ENCODE data around the gene DZIP1. TPM values are rescaled to one million over a fixed set of nuclear protein-coding genes. Genes with fewer than 3 reads are reported as not detected.
A peak's percentile ranks its signal among the peaks of the same experiment; 100 is the strongest.

Gene DZIP1
- total RNA-seq, 1 experiment from 2014 or later, result 31.0 TPM

DNA sequence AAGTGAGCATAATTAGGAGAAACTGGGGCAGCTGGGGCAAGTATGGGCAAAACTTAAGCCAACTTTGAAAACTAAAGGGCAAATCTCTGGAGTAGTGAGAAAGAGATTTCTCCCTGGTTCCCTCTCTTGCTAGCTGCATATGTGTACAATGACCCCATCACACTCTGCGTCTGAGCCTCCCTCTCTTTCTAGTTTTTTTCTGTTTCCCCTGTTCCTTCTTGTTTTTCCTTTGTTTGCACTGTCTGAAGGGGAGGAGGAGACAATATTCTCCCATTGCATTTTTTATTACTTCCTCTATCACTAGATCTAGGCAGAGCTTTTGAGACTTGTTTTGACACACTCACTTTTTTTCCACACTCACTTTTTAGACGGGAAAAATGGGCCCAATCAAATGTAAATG is 103.2 kb downstream of the DZIP1 start:
- peak overlapping the region; percentile 30; the same call in 1 of the 2 replicates for H3K27ac Mint-ChIP-seq
- ChIA-PET CTCF (interaction anchor here (1.0 to 1.7 kb wide), 2 partner anchors 11 to 137 kb away, joined by 4 to 11 read pairs; partner anchors contain the start of gene CLDN10), POLR2A (no interaction called here)
- no peak for TF ChIP-seq RELA (CRISPR knock-in tag; IDR thresholded peaks at IDR 0.05; ENCODE audit: borderline replicate concordance)
- TF ChIP-seq, protein P1, sequence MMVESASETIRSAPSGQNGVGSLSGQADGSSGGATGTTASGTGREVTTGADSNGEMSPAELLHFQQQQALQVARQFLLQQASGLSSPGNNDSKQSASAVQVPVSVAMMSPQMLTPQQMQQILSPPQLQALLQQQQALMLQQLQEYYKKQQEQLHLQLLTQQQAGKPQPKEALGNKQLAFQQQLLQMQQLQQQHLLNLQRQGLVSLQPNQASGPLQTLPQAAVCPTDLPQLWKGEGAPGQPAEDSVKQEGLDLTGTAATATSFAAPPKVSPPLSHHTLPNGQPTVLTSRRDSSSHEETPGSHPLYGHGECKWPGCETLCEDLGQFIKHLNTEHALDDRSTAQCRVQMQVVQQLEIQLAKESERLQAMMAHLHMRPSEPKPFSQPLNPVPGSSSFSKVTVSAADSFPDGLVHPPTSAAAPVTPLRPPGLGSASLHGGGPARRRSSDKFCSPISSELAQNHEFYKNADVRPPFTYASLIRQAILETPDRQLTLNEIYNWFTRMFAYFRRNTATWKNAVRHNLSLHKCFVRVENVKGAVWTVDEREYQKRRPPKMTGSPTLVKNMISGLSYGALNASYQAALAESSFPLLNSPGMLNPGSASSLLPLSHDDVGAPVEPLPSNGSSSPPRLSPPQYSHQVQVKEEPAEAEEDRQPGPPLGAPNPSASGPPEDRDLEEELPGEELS (CRISPR knock-in tag; IDR thresholded peaks at IDR 0.05), result no peak
- TF ChIP-seq, protein P2, sequence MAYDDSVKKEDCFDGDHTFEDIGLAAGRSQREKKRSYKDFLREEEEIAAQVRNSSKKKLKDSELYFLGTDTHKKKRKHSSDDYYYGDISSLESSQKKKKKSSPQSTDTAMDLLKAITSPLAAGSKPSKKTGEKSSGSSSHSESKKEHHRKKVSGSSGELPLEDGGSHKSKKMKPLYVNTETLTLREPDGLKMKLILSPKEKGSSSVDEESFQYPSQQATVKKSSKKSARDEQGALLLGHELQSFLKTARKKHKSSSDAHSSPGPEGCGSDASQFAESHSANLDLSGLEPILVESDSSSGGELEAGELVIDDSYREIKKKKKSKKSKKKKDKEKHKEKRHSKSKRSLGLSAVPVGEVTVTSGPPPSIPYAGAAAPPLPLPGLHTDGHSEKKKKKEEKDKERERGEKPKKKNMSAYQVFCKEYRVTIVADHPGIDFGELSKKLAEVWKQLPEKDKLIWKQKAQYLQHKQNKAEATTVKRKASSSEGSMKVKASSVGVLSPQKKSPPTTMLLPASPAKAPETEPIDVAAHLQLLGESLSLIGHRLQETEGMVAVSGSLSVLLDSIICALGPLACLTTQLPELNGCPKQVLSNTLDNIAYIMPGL (CRISPR knock-in tag; IDR thresholded peaks at IDR 0.05), result no peak
- no peak for TF ChIP-seq ZMAT4 (CRISPR knock-in tag; IDR thresholded peaks at IDR 0.05)
- TF ChIP-seq IRF2 (CRISPR knock-in tag; IDR thresholded peaks at IDR 0.05; ENCODE audit: borderline replicate concordance, low read depth), result no peak
- TF ChIP-seq, protein P3, sequence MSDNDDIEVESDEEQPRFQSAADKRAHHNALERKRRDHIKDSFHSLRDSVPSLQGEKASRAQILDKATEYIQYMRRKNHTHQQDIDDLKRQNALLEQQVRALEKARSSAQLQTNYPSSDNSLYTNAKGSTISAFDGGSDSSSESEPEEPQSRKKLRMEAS (CRISPR knock-in tag; IDR thresholded peaks at IDR 0.05), result no peak
- TF ChIP-seq TCF7 (CRISPR knock-in tag; IDR thresholded peaks at IDR 0.05; ENCODE audit: low read depth), result no peak
- TF ChIP-seq ZNF396 (CRISPR knock-in tag; IDR thresholded peaks at IDR 0.05; ENCODE audit: borderline replicate concordance), result no peak
- no peak for TF ChIP-seq FOXP1 (CRISPR knock-in tag; IDR thresholded peaks at IDR 0.05; ENCODE audit: borderline replicate concordance)
- no peaks in the 10 kb centered on the region for H3K36me3 Mint-ChIP-seq
- H3K9me3 Mint-ChIP-seq, result no peaks in the 10 kb centered on the region
- ATAC-seq (no peak), DNase-seq (ENCODE audit: low spot score) (no peak)
- H3K27me3 Mint-ChIP-seq (ENCODE audit: low read depth), result no peaks in the 10 kb centered on the region
- peaks cover 20% of the 10 kb centered on the region for H3K4me1 Mint-ChIP-seq
- H3K4me3 Mint-ChIP-seq, result no peak overlapping the region

DNA sequence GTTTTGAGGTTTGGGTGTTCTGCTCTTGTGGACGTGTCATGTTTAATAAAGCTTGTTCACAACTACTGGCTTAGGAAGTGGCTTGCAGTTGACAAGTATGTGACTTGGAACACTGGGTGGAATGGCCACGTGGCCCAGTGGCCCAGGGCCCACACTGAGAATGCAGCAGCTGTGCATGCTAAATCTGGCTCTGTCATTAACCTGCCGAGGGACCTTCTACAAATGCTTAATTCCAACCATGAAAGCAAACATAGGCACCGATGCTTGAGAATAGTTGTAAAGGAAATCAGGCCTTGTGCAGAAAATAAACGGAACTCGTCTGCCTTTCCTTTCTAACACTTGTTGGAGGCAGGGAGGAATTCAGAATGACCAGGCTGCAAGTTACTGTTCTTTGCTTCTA is 103.6 kb downstream of the DZIP1 start:
- ChIA-PET POLR2A (interaction anchor here (0.7 kb wide), 1 partner anchor 90 kb away, joined by 5 read pairs; no protein-coding TSS in a partner anchor), CTCF (interaction anchor here (1.7 kb wide), 1 partner anchor 11 kb away, joined by 11 read pairs; the partner anchor contains the start of gene CLDN10)
- H3K36me3 Mint-ChIP-seq, result no peaks in the 10 kb centered on the region
- TF ChIP-seq ZSCAN18 (CRISPR knock-in tag; IDR thresholded peaks at IDR 0.05) (no peak), ZNF416 (CRISPR knock-in tag; IDR thresholded peaks at IDR 0.05) (no peak), ELF4 (CRISPR knock-in tag; IDR thresholded peaks at IDR 0.05; ENCODE audit: low read depth) (no peak), FOXK1 (CRISPR knock-in tag; IDR thresholded peaks at IDR 0.05) (no peak), KAT7 (CRISPR knock-in tag; IDR thresholded peaks at IDR 0.05; ENCODE audit: borderline replicate concordance) (no peak)
- no peak overlapping the region for H3K4me3 Mint-ChIP-seq
- ATAC-seq (no peak; the same call in 1 of the 2 replicates), DNase-seq (ENCODE audit: low spot score) (no peak)
- no peaks in the 10 kb centered on the region for H3K27me3 Mint-ChIP-seq (ENCODE audit: low read depth)
- H3K27ac Mint-ChIP-seq, result no peak overlapping the region
- peaks cover 19% of the 10 kb centered on the region for H3K4me1 Mint-ChIP-seq
- no peaks in the 10 kb centered on the region for H3K9me3 Mint-ChIP-seq

DNA sequence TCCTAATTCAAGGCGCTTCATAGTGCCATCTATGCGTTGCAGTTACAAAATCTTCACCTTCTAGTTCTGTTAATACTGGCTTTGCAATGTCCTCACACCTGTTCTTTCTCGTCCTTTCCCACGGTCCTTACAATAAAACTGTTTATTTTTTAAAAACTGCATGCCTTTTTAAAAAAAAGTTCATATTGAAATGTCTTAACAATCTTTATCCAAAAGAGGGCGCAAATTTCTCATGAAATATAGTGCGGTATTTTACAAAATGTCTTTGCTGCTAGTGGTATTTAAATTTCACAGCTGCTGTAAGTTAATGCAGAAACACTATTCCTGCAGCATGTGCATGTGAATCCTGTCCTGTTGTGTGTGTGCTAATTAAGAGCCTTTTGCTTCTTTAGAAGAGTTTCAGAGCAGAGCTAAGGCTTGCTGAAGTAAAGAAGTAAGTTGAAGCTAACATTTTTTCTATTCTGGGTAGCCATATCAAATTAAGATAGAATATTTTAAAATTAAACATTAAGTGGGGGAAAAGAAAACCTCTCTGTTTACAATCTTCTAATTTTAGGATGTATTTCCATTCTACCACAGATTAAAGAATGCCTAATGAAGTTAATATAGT is 107.8 kb downstream of the DZIP1 start:
- Mint-ChIP-seq H3K27me3 (ENCODE audit: low read depth) (no peaks in the 10 kb centered on the region), H3K9me3 (no peaks in the 10 kb centered on the region), H3K27ac (no peak overlapping the region), H3K4me1 (peaks cover 33% of the 10 kb centered on the region), H3K4me3 (no peak overlapping the region), H3K36me3 (no peaks in the 10 kb centered on the region)
- no peak for ATAC-seq
- DNase-seq (ENCODE audit: low spot score), result no peak
- ChIA-PET CTCF (interaction anchor here (0.5 to 2.7 kb wide), 15 partner anchors 10 to 345 kb away, joined by 3 to 31 read pairs (median 5); partner anchors contain the start of gene CLDN10), POLR2A (interaction anchor here (0.7 kb wide), 1 partner anchor 56 kb away, joined by 3 read pairs; no protein-coding TSS in a partner anchor)
- no peak for TF ChIP-seq TEAD1 (CRISPR knock-in tag; IDR thresholded peaks at IDR 0.05)
- no peak for TF ChIP-seq CREB1 (CRISPR knock-in tag; IDR thresholded peaks at IDR 0.05)
- no peak for TF ChIP-seq ZNF263 (CRISPR knock-in tag; IDR thresholded peaks at IDR 0.05; ENCODE audit: low read depth)
- TF ChIP-seq, protein P4, sequence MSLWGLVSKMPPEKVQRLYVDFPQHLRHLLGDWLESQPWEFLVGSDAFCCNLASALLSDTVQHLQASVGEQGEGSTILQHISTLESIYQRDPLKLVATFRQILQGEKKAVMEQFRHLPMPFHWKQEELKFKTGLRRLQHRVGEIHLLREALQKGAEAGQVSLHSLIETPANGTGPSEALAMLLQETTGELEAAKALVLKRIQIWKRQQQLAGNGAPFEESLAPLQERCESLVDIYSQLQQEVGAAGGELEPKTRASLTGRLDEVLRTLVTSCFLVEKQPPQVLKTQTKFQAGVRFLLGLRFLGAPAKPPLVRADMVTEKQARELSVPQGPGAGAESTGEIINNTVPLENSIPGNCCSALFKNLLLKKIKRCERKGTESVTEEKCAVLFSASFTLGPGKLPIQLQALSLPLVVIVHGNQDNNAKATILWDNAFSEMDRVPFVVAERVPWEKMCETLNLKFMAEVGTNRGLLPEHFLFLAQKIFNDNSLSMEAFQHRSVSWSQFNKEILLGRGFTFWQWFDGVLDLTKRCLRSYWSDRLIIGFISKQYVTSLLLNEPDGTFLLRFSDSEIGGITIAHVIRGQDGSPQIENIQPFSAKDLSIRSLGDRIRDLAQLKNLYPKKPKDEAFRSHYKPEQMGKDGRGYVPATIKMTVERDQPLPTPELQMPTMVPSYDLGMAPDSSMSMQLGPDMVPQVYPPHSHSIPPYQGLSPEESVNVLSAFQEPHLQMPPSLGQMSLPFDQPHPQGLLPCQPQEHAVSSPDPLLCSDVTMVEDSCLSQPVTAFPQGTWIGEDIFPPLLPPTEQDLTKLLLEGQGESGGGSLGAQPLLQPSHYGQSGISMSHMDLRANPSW (CRISPR knock-in tag; conservative IDR thresholded peaks at IDR 0.05; ENCODE audit: low read depth), result no peak
